OCI-LY3 (cell line): ENCODE results near the gene PCDHA7.
"Not testable (repeated sequence)": the region's sequence is repeated elsewhere in the genome, so short reads cannot be mapped to it uniquely, and the experiment has no call there.

Experiments
- EZH2phosphoT487 ChIP-seq: fragments of 200-600 bp; shearing (Covaris generic); IDR thresholded peaks from 2 replicates; pipeline ENCODE4 v1.6.1; 2018; ENCODE audit warnings: antibody characterized with exemption, mixed run types, low read depth
- TF ChIP-seq, protein P1 (sequence below): fragments of 200-600, 300-600 bp; sonication (generic); IDR thresholded peaks from 2 replicates; pipeline ENCODE4 v1.5.1; 2014; ENCODE audit warnings: antibody characterized with exemption, low read length, low read depth

DNA sequence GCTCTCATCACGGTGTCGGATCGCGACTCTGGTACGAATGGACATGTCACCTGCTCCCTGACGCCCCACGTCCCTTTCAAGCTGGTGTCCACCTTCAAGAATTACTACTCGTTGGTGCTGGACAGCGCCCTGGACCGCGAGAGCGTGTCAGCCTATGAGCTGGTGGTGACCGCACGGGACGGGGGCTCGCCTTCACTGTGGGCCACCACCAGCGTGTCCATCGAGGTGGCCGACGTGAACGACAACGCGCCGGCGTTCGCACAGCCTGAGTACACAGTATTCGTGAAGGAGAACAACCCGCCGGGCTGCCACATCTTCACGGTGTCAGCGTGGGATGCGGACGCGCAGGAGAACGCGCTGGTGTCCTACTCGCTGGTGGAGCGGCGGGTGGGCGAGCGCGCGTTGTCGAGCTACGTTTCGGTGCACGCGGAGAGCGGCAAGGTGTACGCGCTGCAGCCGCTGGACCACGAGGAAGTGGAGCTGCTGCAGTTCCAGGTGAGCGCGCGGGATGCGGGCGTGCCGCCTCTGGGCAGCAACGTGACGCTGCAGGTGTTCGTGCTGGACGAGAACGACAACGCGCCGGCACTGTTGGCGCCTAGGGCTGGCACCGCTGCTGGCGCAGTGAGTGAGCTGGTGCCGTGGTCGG is 37.9 kb upstream of the PCDHA7 start:
- TF ChIP-seq, protein P1, sequence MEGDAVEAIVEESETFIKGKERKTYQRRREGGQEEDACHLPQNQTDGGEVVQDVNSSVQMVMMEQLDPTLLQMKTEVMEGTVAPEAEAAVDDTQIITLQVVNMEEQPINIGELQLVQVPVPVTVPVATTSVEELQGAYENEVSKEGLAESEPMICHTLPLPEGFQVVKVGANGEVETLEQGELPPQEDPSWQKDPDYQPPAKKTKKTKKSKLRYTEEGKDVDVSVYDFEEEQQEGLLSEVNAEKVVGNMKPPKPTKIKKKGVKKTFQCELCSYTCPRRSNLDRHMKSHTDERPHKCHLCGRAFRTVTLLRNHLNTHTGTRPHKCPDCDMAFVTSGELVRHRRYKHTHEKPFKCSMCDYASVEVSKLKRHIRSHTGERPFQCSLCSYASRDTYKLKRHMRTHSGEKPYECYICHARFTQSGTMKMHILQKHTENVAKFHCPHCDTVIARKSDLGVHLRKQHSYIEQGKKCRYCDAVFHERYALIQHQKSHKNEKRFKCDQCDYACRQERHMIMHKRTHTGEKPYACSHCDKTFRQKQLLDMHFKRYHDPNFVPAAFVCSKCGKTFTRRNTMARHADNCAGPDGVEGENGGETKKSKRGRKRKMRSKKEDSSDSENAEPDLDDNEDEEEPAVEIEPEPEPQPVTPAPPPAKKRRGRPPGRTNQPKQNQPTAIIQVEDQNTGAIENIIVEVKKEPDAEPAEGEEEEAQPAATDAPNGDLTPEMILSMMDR = not testable (repeated sequence)
- not testable (repeated sequence) for TF ChIP-seq EZH2phosphoT487
